GM18502 (cell line): ENCODE data around the gene YBX1.
"Not testable (repeated sequence)": the region's sequence is repeated elsewhere in the genome, so short reads cannot be mapped to it uniquely, and the experiment has no call there.

Source experiments
- ATAC-seq: cut with Tn5 transposase; IDR thresholded peaks from one replicate; pipeline ENCODE4 v1.9.1; 2021; ENCODE audit warnings: mild to moderate bottlenecking; ENCODE audit not compliant: unreplicated experiment, poor library complexity

YBX1 gene

DNA sequence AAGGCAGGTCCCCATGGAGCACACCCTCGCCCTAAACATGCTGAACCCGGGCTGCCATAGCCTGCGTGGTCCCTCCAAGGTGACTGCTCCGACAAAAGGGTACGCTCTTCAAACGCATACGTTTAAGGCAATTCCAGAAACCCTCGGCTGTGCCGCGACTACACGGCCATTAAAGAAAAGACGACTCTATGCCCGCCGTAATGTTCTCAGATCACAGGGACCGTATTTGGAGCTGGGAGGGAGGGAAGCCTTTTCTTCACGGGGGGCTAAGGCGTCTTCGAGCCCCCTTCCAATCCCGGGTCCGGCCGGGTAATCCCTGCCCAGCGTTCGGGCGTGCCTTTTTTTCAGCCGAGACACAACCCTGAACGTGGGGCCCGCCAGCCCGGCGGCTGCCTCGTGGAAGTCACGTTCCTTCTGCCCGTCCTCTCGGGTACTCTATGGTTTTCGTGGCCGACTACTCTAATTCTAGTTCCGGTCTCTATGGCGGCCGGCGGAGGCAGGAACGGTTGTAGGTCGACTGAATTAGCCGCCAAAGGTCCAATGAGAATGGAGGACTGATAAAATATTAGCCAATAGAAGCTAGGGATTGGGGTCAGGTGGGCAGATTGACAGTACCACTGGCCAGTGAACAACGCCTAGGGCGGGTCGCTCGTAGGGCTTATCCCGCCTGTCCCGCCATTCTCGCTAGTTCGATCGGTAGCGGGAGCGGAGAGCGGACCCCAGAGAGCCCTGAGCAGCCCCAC lies at the start of gene YBX1:
TSS of gene YBX1 (plus strand) at position 678 of the 743 bp plus-strand sequence. CDS start 148 bp downstream, outside the sequence.
- ATAC-seq = peak; percentile 88

DNA sequence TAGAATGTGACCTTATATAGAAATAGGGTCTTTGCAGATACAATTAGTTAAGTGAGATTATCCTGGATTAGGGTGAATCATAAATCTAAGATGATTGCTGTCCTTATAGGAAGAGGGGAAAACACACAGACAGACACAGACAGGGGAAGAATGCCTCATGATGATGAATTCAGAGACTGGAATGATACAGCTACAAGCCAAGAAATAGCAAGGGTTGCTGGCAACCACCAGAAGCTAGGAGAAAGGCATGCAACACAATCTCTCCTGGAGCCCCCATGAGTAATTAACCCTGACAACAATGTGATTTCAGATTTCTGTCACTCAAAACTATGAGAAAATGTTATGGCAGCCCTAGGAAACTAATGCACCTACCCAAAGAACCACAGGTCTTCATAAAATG lies 43.1 kb upstream of the YBX1 start:
- no peak for ATAC-seq

DNA sequence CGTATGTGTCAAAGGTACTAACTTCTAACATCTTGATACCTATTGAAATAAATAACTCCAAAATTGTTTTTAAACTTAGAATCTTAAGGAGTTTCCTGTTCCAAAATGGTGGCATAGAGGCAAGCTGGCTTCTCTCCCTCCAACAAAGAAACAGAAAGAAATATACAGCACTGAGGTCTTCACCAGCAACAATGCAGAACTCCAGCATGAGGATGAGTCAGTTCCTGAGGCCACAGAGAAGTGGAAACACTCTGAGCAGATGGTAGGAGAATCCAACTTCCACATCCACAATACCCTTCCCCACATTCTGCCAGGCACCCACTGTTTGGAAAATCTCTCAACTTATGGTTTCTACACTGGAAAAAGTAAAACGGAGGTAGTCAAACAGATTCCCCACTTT lies 36.2 kb upstream of the YBX1 start:
- no peak for ATAC-seq

DNA sequence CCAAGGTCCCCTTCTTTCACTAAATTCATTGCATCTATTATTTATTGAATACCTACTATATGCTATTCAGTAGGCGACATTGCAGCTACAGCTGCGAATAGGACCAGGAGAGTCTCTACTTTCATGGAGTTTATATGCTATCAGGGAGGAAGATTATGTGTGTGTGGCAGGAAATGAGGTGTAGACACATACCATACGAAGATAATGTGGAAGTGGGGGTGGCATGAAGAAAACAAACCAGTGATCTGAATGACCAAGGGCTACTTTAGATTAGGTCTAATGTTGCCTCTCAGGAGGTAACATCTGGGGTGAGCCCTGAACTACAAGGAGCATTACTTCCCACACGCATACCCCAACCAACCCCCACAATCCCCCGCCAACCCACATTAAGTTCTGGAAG lies 25.0 kb upstream of the YBX1 start:
- no peak for ATAC-seq

DNA sequence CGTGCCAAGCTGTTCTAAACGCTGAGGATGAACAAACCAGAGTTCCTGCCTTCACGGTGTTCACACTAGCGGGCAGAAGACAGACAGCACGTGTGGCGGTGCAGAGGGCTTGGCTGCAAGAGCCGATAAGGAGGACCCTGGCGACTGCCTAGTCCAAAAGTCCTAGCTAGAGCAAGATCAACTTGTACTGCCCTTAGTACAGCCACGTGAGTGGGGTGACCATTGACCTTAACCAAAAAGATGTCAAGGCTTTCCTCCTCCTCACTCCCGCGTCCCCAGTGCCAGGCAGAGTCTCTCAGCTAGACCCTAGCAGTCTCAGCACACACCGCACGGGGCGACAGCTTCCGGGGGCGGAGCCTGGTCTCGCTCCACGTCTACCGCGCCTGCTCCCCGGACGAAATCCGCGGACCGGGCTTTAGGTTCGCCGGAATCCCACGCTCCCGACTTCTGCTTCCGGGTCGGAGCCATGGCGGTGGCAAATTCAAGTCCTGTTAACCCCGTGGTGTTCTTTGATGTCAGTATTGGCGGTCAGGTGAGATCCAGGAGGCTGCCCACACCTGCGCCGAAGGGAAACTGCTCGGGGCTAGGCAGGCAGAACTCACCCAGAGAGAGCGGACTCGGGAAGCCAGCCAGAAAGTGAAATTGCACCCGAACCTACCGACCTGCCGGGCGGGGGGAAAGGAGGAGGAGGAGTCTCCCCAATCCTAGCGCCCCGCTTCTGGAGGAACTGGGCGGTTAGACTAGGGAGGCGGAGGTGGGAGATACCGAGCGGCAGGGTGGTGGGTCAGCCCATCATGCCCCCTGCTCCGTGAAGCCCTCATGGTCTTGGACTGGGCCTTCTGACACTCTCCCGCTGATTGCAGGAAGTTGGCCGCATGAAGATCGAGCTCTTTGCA lies 24.0 kb upstream of the YBX1 start, which contains the start of gene PPIH:
TSS of gene PPIH (plus strand) at position 443 of the 896 bp plus-strand sequence. CDS start at position 467, 24 bp downstream.
- ATAC-seq = peak; percentile 95

DNA sequence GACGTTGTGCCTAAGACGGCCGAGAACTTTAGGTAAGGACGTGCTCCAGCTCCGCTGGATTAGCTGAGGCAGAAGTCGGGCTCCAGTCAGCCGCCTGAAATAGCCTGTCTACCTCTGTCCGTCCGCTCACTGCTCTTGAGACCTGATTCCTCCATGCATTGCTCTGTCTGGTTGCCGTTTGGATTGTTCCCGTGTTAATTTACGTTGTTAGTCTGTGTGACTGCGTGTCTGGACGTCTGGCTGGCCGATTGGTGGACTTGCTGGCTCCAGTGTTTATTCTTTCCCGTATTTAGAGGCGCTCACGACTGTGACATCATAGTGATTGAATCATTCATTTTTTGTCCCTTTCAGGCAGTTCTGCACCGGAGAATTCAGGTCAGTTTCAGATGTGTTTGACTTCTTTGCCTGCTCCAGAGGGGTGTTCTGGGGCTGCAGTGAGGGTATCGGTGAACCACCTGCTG lies 23.3 kb upstream of the YBX1 start:
- ATAC-seq = no peak

DNA sequence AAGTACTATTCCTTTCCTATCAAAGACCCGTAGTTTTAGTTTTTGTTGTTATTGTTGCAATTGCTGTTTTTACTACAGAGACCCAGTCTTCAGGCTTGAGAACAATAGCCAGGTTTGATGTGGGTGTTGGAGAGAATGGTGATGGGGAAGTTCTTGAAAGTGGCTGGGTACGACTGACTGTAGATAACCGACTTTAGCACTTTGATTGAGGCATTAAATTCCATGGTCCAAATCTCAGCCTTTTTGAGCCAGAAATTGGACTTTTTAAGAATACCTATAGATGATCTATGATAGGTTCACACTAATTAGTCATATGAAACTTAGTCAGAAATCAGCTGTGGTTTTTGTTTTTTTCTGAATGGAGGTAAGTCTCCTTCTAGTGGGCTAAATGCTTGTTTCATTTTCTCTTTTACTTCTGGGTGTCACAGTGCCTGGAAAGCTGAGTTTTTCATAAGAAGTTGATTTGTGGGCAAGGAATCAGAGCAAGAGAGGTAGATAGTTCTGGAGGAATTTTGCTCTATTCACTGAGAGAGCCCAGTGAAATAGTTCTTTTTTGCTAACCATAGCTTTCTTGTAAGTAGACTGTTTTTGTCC lies 21.2 kb upstream of the YBX1 start:
- ATAC-seq = no peak

DNA sequence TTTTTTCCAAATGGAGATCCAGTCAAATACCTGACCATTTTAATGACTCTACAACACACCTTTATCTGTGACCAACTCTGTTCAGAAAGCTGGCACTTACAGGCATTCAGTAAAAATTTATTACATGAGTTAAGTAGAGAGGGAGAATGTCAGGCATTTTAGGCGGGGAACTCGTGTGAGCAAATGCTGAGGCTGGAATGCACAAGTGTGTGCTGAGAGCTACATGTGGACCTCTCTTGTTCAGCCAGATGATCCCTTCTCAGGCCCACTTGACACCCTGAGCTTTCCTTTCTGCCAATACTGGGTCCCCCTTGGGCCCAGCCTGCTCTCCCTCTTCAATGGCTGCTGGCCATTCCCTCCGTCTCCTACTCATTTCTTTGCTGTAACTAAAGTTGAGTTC lies 12.3 kb upstream of the YBX1 start:
- ATAC-seq = no peak

DNA sequence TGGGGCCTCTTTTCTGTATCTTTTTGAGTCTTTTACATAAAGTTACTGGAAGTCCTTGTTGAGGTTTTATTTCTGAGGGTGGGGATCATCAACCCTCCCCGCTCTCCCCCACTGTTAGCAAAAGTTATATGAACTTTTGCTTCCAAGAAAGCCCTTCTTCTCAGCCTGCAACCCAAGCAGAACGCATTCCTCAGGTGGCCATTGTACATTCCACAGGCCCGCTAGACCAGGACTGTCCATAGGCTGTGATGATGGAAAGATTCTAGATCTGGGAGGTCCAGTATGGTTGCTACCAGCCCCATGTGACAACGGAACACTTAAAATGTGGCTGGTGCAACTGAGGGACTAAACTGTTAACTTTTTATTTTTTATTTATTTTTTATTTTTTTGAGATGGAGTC lies 11.8 kb upstream of the YBX1 start:
- ATAC-seq = no peak

DNA sequence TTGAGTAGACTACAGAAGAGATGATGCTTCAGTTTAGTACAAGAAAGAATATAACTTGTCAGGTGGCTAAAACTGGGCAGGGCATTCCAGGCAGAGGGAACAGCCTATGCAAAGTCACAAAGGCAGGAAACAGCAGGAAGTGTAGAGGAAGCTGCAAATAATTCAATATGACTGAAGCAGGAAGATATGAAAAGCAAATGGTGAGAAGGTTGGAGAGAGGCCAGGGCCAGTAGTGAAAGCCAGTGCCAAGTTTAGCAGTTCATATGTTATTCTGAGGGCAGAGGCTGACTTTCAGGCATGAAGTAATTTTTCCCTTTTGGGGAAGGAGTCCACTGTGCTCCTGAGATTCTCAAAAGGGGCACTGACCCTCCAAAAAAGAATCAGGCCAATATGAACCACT lies 8.0 kb upstream of the YBX1 start:
- no peak for ATAC-seq

DNA sequence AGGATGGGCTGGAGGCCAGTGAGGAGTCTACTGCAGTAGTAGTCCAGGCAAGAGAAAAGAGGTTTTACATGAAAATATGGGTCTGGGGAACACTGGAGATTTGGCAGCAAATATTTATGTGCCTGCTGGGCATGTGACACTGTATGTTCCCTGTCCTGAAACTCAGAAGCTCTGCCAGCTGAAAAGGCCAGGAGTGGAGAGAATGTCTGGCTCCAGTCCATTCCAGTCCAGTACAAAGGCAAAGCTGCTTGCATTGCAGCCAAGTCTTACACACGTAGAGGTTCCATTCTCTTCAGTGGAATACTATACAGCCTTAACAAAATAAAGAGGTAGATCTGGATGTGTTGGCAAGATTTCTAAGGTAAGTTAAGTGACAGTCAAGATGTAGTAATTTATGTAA lies 7.5 kb upstream of the YBX1 start:
- no peak for ATAC-seq

DNA sequence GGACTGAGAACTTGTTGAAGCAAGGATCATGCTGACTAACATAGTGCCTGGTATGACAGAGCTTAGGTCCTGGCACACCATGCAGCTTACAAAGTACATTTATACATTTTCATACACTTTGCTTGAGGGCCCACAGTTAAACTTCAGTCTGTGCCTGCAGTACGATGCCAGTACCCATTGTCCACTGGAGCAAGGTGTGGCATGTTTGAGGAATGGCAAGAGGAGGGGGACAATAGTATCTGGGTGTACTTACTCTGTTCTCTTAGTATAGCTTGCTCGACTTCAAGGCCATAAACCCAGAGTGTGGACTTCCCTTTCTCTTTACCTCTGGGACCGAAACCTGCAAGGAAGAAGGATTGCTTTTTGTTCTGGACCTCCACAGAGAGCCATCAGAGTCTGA lies 6.8 kb upstream of the YBX1 start:
- ATAC-seq = no peak

DNA sequence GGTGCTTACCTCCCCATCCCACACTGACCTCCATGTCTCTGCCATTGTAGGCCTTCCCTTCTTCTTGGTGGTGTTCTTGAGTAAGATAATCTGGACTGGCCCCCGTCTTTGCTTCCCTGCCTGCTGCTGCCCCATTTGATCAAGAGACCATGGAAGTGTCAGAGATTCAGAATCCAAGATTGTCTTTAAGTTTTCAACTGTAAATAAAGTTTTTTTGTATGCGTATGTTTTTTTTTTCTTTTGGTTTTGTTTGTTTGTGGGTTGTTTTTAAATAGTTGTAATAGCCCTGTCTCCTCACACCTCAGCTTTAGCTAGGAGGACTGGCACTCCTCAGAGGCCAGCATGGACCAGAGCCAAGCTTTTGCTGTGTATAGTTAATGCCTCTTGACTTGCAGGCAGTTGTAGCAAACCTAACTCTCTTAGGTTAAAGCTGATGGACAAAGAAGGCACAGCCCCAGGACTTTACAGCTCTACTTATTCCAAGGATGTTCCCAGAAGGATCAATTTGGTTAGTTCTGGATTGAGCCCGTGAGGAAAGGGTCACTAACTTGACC lies 5.6 kb upstream of the YBX1 start:
- ATAC-seq = no peak

DNA sequence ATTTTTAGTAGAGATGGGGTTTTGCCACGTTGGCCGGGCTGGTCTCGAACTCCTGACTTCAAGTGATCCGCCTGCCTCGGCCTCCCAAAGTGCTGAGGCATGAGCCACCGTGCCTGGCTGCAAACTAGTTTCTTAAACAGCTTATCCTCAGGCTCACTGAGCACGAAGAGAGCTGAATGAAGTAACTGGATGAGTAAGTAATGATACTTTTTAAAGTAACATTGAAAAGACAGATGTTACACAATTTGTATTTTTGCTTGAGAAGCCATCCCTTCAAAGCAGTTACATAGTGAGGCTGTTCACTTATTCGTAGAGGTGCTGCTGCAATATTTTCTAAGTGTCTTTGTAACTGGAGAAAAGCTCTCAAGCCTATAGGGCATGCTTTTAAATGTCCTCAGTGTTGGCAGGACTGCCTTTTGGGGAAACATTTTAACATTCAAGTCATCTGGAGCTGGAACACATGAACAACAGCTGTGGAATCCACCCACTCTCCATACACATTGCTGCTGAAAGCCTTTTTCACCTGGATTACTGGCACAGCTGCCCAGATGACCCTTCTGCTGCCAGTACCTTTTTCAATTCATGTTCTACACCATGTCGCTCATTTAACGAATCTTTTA lies 2.7 kb upstream of the YBX1 start:
- no peak for ATAC-seq

DNA sequence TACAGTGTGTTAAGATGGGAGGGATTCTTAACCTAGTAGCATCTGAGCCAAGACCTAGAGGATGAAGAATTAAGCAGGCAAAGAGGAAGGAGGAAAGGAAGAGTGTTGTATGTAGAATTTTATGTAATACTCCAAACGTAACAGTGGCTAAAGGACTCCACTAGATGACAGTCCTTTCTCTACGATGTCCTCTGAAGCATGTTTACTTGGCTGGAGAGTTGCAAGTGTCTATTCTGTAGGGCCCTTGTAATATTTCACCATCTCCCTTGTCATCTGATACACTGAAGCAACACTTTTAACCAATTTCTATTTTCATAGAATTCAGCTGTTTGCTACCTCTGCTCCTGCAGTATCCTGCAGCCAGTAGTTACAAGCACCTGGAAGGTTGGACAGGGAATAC lies 2.2 kb upstream of the YBX1 start:
- no peak for ATAC-seq

DNA sequence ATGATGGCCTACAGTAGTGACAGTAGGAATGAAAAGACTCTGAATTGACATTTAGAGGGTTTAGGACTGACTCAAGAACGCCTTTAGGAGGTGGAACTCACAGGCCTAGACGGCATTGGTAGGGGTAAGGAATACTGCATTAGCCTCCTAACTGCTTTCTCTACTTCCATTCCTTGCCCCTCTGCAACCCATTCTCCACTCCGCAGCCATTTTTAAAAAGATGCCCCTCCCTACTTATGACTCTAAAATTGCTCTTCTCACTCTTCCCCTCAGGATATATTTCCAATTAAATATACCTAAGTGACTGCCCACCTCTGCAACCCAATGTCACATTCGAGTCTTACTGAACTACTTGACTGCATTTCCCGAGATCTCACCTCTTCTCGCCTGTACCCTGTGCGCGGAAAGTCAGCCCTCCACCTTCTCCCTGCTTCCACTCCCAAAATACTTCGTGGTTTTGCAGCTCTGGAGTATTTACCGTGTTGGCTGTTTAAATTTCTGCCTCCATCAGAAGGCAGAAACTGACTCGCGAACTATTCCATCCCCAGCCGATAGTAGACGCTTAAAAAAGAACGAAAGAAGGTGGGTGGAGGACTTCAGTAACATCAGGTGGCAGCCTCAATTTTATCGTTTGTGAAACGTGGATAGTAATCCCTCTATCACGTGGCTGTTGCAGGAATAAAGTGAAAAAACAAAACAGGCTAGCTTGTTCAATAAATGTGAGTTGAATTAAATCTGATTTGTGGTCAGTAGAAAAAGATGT lies 1.1 kb upstream of the YBX1 start:
- no peak for ATAC-seq

DNA sequence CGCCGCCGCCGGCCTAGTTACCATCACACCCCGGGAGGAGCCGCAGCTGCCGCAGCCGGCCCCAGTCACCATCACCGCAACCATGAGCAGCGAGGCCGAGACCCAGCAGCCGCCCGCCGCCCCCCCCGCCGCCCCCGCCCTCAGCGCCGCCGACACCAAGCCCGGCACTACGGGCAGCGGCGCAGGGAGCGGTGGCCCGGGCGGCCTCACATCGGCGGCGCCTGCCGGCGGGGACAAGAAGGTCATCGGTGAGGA lies 193 bp downstream of the YBX1 start:
- ATAC-seq = not testable (repeated sequence)

DNA sequence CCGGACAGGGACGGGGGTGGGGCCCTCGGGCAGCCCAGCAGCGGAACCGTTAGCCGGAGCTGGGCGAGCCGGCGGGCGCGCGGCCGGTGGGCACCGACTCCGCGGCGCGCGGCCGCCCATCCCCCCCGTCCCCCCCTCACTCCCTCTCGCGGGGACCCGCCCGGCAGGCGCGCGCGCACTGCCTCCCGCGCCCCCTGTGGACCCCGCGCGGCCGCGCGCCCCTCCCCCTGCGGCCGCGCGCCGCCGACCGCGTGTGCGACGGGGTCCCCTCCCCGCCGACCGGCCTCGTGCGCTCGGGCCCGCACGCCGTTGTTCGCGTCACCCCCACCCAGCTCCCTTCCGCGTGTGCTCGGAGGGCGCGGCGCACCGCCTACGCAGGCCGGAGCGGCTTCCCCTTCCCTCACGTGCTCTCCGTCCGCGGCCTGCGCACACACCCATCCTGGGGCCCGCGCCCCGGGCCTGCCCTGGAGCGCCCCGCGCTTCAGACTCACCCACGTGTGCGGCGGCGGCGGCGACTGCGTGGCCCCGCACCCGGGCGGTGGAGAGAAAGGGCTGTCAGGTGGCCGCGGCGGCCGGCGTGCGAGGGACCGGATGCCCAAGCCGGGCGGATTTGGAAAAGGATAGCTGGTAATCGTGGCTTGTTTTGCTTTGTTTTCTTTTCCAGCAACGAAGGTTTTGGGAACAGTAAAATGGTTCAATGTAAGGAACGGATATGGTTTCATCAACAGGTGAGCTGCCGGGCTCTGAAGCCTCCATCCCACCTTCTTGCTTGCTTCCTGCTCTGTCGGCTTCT lies 717 bp downstream of the YBX1 start:
- ATAC-seq = peak; percentile 45

DNA sequence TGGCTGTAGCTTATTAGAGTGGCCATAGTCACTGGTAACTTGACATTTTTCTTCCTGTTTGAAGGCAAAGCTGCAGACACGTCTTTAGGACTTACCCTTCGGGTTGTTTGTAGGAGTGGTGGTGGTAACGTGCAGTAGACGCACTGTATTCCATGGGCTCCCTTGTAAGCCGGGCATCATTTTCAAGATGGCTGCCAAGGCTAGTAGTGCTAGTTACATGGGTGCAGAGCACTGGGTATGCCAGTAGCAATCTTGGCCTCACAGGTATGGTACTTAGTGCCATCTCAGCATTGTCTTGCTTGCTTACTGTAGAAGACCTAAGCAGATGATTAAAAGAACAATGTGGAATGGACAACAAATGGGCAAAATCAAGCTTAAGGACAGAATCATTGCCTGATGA lies 1.9 kb downstream of the YBX1 start:
- no peak for ATAC-seq
